Panc1 (cell line): Measurements from ENCODE around the gene COL23A1. TPM values are rescaled to one million over a fixed set of nuclear protein-coding genes. Genes with fewer than 3 reads are reported as not detected.

ENCODE experiments used
- ATAC-seq: fragments of 200-7000 bp; cut with Tn5 transposase; 2 replicates; pipeline ENCODE4 v1.9.1; 2020; ENCODE audit warnings: mild to moderate bottlenecking, moderate library complexity
- BruUV-seq: library from RNA; stranded (reverse); fragments of 400-500 nt; replicated peaks from 2 replicates; lab custom pipeline; 2021; lab: Mats Ljungman, UMichigan
- CTCF ChIA-PET: fragments of 300-600 bp; sonication (Branson Sonifier 250); formaldehyde crosslinking; loops from one replicate; lab custom pipeline; 2022; ENCODE audit warnings: antibody characterized with exemption; lab: Charles Lee
- POLR2A ChIA-PET: fragments of 300-600 bp; sonication (Branson Sonifier 250); formaldehyde crosslinking; loops from one replicate; lab custom pipeline; 2022; ENCODE audit warnings: antibody characterized with exemption; lab: Charles Lee
- DNase-seq: peaks from one replicate; pipeline ENCODE4 v3.0.0-alpha.2; 2010; ENCODE audit warnings: low read depth, low spot score
- H3K27ac ChIP-seq: 2 replicates; pipeline ENCODE4 v1.5.1; 2011; ENCODE audit warnings: mild to moderate bottlenecking, low read length, inconsistent platforms
- H3K27me3 ChIP-seq: fragments of 200-500 bp; sonication (Bioruptor generic); 2 replicates; pipeline ENCODE4 v1.6.0; 2014; ENCODE audit warnings: low read length, inconsistent platforms; ENCODE audit not compliant: control insufficient read depth, insufficient read depth
- H3K36me3 ChIP-seq: fragments of 200-500 bp; sonication (Bioruptor generic); 2 replicates; pipeline ENCODE4 v1.5.1; 2014; ENCODE audit warnings: inconsistent platforms, mild to moderate bottlenecking, low read length, moderate library complexity; ENCODE audit not compliant: control insufficient read depth, insufficient read depth
- H3K4me1 ChIP-seq: 2 replicates; pipeline ENCODE4 v1.5.1; 2011; ENCODE audit warnings: inconsistent platforms, mild to moderate bottlenecking, low read length, moderate library complexity; ENCODE audit not compliant: control insufficient read depth, insufficient read depth
- H3K4me3 ChIP-seq, 2 experiments: 2 replicates each; pipeline ENCODE4 v1.5.1; 2011 to 2012; ENCODE audit warnings: low read depth in 2 of 2, low read length in 2 of 2, mild to moderate bottlenecking in 2 of 2, inconsistent platforms in 1 of 2, moderate library complexity in 1 of 2
- H3K9me3 ChIP-seq: fragments of 200-500 bp; sonication (Bioruptor generic); 2 replicates; pipeline ENCODE4 v1.5.1; 2014; ENCODE audit warnings: low read depth, mild to moderate bottlenecking, inconsistent platforms, low read length, moderate library complexity; ENCODE audit not compliant: control insufficient read depth, insufficient read depth
- POLR2AphosphoS5 ChIP-seq: IDR thresholded peaks from 2 replicates; pipeline ENCODE4 v1.6.1; 2012; ENCODE audit warnings: mild to moderate bottlenecking, low read depth, low read length, moderate library complexity
- SIN3A ChIP-seq: IDR thresholded peaks from 2 replicates; pipeline ENCODE4 v1.6.1; 2012; ENCODE audit warnings: low read depth, mild to moderate bottlenecking, low read length, moderate library complexity, borderline replicate concordance; ENCODE audit not compliant: insufficient read depth
- TCF7L2 ChIP-seq: IDR thresholded peaks from 2 replicates; pipeline ENCODE4 v1.6.1; 2011; ENCODE audit warnings: mild to moderate bottlenecking, low read depth, low read length, inconsistent platforms
- in situ Hi-C: cut with HindIII; loops from 2 replicates; pipeline ENCODE4 v1.10.0; 2016; ENCODE audit warnings: low sequenced_read_pairs, low pct_unique_long_range_greater_than_20kb
- intact Hi-C: fragments of 100-400 bp; cut with micrococcal nuclease; formaldehyde crosslinking; loops from one replicate; pipeline ENCODE4 v1.10.0; 2022; ENCODE audit not compliant: unreplicated experiment
- total RNA-seq: library from RNA; stranded (reverse); gene quantifications from one replicate; pipeline ENCODE4 v1.2.1, GENCODE V29; 2021; ENCODE audit not compliant: unreplicated experiment
- TF ChIP-seq, protein P1 (sequence below): fragments of 450-650 bp; IDR thresholded peaks from 2 replicates; pipeline ENCODE4 v1.5.1; 2017; ENCODE audit warnings: mild to moderate bottlenecking
- TF ChIP-seq, protein P2 (sequence below), 2 experiments: IDR thresholded peaks; 2 replicates each; pipeline ENCODE4 v1.6.1; 2011 to 2012; ENCODE audit warnings: low read depth in 2 of 2, control low read depth in 1 of 2, low read length in 1 of 2, mild to moderate bottlenecking in 1 of 2, moderate library complexity in 1 of 2; ENCODE audit not compliant: insufficient read depth in 1 of 2

The COL23A1 gene
- total RNA-seq, 1 experiment from 2014 or later = 0.05 TPM

DNA sequence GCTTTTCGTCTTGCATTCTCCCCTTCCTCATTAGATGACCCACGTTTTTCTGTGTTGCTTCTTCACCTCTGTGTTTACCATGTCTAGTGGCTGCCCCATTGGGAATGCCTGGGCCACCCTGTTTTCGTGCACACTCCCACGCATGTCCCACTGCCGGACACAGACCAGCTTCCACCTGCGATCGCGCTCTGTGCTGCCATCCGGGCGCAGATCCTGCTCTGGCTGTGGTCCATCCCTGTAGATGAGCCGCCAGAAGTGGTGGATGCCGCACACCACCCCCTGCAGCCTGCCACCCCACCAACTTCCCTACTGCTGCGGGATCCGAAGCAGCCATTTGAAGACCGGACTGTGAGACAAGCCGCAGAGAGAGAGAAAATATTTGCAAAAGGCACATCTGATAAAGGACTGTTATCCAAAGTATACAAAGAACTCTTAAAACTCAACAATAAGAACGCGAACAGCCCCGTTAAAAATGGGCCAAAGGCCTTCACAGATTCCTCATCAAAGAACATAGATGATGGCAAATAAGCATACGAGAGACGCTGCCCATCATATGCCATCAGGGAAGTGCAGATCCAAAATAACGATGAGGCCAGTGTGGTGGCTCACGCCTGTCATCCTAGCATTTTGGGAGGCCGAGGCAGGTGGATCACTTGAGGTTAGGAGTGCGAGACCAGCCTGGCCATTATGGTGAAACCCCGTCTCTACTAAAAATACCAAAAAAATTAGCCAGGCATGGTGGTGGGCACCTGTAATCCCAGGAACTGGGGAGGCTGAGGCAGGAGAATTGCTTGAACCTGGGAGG is 163.7 kb downstream of the COL23A1 start:
- in situ Hi-C loops = no loop called here
- POLR2A ChIA-PET = no interaction called here
- Histone ChIP-seq H3K9me3 (no peaks in the 10 kb centered on the region), H3K27ac (no peak overlapping the region), H3K4me1 (no peaks in the 10 kb centered on the region), H3K36me3 (no peaks in the 10 kb centered on the region), H3K4me3 (no peak overlapping the region), H3K27me3 (no peaks in the 10 kb centered on the region)
- no peak for ATAC-seq
- BruUV-seq = no TSS peak
- no peak for DNase-seq
- TF ChIP-seq POLR2AphosphoS5 (no peak), TCF7L2 (no peak), SIN3A (no peak)
- TF ChIP-seq, protein P1, sequence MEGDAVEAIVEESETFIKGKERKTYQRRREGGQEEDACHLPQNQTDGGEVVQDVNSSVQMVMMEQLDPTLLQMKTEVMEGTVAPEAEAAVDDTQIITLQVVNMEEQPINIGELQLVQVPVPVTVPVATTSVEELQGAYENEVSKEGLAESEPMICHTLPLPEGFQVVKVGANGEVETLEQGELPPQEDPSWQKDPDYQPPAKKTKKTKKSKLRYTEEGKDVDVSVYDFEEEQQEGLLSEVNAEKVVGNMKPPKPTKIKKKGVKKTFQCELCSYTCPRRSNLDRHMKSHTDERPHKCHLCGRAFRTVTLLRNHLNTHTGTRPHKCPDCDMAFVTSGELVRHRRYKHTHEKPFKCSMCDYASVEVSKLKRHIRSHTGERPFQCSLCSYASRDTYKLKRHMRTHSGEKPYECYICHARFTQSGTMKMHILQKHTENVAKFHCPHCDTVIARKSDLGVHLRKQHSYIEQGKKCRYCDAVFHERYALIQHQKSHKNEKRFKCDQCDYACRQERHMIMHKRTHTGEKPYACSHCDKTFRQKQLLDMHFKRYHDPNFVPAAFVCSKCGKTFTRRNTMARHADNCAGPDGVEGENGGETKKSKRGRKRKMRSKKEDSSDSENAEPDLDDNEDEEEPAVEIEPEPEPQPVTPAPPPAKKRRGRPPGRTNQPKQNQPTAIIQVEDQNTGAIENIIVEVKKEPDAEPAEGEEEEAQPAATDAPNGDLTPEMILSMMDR = no peak
- TF ChIP-seq, protein P2, sequence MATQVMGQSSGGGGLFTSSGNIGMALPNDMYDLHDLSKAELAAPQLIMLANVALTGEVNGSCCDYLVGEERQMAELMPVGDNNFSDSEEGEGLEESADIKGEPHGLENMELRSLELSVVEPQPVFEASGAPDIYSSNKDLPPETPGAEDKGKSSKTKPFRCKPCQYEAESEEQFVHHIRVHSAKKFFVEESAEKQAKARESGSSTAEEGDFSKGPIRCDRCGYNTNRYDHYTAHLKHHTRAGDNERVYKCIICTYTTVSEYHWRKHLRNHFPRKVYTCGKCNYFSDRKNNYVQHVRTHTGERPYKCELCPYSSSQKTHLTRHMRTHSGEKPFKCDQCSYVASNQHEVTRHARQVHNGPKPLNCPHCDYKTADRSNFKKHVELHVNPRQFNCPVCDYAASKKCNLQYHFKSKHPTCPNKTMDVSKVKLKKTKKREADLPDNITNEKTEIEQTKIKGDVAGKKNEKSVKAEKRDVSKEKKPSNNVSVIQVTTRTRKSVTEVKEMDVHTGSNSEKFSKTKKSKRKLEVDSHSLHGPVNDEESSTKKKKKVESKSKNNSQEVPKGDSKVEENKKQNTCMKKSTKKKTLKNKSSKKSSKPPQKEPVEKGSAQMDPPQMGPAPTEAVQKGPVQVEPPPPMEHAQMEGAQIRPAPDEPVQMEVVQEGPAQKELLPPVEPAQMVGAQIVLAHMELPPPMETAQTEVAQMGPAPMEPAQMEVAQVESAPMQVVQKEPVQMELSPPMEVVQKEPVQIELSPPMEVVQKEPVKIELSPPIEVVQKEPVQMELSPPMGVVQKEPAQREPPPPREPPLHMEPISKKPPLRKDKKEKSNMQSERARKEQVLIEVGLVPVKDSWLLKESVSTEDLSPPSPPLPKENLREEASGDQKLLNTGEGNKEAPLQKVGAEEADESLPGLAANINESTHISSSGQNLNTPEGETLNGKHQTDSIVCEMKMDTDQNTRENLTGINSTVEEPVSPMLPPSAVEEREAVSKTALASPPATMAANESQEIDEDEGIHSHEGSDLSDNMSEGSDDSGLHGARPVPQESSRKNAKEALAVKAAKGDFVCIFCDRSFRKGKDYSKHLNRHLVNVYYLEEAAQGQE (IDR thresholded peaks at IDR 0.05; ENCODE audit: insufficient read depth in 1 of 2, low read depth in 2 of 2, low read length in 1 of 2) = no peak
- intact Hi-C loops = no loop called here
- CTCF ChIA-PET = no interaction called here

DNA sequence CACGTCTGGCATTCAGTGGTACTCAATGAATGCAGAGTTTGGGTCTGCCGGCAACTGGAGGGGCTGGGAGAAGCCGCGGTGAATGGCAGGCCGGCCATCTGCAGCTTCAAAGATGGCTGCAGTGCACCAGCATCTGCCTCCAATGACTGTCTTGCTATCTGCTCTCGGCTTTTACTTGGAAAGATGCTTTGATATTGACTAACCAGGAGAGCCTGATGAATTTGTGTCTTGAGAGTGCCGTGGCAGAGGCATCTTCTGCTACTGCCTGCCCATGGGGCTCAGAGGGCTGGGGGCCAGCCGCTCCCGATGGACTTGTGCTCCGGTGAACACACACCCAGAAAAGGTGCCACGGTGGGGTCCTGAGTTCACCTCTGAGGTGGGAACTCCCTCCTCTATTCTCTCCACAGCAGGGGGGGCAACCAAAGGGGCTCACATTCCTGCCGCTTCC is 164.5 kb downstream of the COL23A1 start:
- Histone ChIP-seq H3K4me3 (no peak overlapping the region), H3K36me3 (no peaks in the 10 kb centered on the region), H3K4me1 (no peaks in the 10 kb centered on the region), H3K27ac (no peak overlapping the region), H3K9me3 (no peaks in the 10 kb centered on the region), H3K27me3 (no peaks in the 10 kb centered on the region)
- DNase-seq (no peak), ATAC-seq (no peak)
- ChIA-PET CTCF (no interaction called here), POLR2A (no interaction called here)
- BruUV-seq = no TSS peak
- intact Hi-C loops = no loop called here
- TF ChIP-seq, protein P1 = no peak
- no peak for TF ChIP-seq SIN3A
- no peak for TF ChIP-seq POLR2AphosphoS5
- TF ChIP-seq, protein P2 (IDR thresholded peaks at IDR 0.05; ENCODE audit: insufficient read depth in 1 of 2, low read depth in 2 of 2, low read length in 1 of 2) = no peak
- TF ChIP-seq TCF7L2 = no peak
- in situ Hi-C loops = no loop called here
